Hematopoietic multipotent progenitor cell treated with erythropoietin and hydrocortisone succinate and interleukin-3 and kit ligand, for 6 days (in vitro differentiated cells): ENCODE results near the gene POMT1.
"Not testable (repeated sequence)": the region's sequence is repeated elsewhere in the genome, so short reads cannot be mapped to it uniquely, and the experiment has no call there.

Experiments
- DNase-seq: peaks from one replicate; pipeline ENCODE4 v3.0.0-alpha.2; 2015

The POMT1 gene

DNA sequence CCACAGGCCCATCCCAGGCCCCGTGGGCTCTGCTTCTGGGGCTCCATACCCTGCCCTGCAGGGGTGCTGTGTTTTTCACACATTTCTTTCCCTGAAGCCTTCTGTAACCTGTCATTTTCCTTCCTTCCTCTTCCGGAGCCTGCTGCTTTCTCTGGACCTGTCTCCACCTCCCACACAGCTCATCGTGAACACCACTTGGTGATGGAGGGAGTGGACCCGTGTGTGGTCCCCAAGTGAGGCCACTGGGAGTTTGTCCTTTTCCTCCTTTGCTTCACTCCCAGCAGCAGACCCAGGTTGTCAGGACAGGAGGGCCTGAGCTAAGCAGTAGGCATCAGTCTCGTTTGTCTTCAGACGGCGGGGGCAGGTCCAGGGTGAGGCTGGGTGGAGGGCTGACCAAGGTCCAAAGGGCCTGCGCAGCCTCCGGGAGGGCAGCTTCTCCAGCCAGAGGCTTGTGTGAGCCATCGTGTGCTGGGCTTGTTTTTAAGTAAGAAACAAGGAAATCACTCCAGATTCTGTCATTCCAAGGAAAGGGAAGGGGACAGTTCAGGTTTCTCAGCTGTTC, 5.8 kb upstream of the POMT1 start:
- no peak for DNase-seq

- no peak for DNase-seq
These were observed 3.4 kb upstream of the POMT1 start for GRCh38 chr9:131499254-131499767.

- DNase-seq, result no peak
These were observed 2.3 kb upstream of the POMT1 start for GRCh38 chr9:131500377-131500776.

- peak; percentile 32 for DNase-seq
These were observed 1.7 kb upstream of the POMT1 start for GRCh38 chr9:131500939-131501541.

DNA sequence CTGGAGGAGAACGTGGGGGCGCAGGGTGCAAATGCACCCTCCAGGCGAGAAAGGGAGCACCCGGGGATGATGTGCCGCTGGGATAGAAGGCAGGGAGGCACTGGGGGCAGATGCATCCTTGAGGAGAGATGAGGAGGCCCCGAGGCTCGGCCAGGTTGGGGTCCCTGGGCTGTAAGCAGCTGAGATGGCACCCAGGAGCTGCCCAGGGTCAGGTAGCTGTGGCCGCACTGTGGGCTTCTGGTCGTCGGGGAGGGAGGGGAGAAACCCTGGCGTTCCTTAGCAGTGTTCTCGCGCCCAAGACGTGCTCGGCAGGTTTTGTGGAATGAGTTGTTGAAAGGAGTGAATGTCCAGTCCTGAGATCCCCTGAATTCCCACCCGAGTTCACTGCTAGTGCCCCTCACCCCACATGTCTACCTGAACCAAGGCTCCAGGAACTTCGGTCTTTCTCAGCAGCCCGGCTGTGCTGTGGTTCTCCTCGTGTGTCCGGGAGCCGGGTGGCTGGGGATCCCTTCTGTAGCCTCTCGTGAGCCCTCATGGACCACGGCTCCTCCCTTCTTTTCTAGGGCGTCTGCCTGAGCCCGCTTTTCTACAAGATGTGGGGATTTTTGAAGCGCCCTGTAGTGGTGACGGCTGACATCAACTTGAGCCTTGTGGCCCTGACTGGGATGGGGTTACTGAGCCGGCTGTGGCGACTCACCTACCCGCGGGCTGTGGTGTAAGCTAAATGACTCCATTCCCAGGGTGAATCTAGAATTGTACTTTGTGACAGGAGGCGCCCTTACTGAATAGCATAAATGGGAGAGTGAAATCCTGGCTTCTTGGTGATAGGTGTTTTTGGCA, 1.1 kb downstream of the POMT1 start:
- peak; percentile 53 for DNase-seq

DNA sequence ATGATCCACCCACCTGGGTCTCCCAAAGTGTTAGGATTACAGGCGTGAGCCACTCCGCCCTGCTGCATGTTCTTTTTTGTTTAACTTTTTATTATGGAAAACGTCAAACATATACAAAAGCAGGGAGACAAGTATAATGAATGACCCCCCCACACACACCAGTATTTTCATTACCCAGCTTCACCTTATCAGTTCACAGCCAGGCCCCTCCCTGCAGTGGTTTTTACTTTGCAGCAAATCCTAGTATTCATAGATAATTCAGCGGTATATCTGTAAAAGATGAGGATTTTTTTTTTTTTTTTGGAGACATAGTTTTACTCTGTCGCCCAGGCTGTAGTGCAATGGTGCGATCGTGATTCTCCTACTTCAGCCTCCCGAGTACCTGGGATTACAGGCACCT, 2.3 kb downstream of the POMT1 start:
- peak; percentile 73 for DNase-seq

DNA sequence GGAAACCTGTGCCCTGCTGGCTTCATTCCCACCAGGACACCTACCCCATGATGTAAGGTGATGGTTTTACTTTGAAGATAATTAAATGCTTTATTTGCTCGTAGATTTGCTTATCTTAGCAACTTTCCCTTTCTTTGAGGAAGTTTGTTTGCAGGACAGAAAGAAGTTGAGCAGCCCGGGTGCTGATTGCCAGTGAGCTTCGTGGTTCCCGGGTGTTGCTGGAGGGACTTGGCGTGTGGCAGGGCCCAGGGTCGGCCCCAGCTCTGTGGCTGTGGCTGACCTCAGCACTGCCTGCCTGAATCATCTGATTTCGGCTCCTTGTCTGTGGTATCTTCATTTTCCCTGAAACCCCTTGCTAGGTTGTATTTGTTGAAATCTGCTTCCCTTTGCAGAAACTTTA, 8.7 kb downstream of the POMT1 start:
- DNase-seq, result no peak

DNA sequence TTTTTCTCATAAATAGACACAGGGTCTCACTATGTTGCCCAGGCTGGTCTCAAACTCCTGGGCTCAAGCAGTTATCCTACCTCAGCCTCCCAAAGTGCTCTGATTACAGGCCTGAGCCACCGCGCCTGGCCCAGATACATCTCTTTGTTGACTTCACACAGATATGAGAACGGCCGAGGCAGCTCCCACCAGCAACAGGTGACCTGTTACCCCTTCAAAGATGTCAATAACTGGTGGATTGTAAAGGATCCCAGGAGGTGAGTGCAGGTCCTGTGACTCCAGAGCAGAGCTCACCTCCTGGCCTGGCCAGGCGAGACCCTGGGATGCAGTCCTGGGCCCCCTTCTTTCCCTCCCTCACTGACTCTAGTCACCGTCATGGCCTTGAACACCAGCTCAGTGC, 9.2 kb downstream of the POMT1 start:
- no peak for DNase-seq

GRCh38 chr9:131513177-131513576, 10.5 kb downstream of the POMT1 start:
- no peak for DNase-seq

GRCh38 chr9:131515559-131516031, 12.9 kb downstream of the POMT1 start:
- DNase-seq, result not testable (repeated sequence)

DNA sequence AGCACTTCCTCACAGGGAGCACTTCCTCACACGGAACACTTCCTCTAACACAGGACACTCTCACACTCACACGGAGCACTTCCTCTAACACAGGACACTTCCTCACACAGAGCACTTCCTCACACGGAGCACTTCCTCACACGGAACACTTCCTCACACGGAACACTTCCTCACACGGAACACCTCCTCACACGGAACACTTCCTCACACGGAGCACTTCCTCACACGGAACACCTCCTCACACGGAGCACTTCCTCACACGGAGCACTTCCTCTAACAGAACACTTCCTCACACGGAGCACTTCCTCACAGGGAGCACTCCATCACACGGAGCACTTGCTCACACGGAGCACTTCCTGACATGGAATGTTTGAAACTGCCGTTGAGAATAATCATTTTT, 13.4 kb downstream of the POMT1 start:
- DNase-seq, result no peak

DNA sequence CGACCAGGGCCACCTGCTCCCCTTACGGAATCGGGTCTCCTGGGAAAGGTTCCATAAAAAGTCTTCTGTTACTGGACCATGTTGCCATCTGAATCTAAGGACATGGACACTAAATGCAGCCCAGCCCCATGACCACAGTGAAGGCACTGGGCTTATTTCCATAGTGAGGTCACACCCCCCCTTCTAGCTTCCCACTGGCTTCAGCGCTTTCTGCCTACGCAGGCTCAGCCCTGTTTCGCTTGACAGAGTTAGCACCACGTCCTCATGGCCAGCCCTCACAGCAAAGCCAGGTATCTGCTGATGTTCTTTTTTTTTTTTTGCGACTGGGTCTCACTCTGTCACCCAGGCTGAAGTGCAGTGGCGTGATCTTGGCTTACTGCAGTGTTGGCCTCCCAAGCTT, 14.2 kb downstream of the POMT1 start:
- DNase-seq, result no peak

DNA sequence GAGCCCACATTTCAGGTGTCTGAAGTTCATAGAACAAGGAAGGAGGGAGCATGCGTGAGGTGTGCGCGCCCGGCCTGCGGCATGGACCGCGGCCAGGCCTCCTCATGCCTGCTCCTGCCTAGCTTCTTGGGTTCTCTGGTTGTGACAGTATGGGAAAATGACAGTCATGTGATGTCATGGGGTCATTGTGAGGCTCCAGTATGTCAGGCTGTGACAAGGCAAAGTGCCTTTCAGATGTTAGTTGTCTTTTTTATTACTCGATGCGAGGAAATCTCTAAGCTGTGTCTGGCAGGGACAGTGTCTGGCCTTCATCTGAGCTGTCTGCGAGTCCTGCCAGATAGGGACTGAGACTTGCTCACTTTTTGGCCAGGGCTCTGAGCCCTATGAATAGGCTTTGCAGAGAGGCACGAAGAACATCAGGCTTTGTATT, 15.1 kb downstream of the POMT1 start:
- DNase-seq, result no peak

GRCh38 chr9:131518553-131518952, 15.8 kb downstream of the POMT1 start:
- DNase-seq, result no peak

DNA sequence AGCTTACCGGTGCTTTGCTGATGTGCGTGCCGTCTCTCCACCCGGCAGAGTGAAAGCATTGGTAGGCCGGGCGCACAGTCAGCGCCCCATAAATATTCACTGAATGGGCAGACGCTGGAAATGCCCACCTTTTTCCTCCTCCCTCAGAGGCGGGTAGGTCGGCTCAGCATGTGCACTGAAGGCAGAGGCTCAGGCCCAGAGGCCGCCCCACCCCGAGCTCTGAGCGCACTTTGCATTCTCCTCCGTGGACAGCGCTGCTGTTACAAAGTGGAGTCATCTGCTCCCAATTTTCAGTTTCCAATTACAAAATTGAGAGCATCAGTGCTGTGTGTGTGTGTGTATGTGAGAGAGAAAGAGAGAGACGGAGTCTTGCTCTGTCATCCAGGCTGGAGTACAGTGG, 17.8 kb downstream of the POMT1 start:
- DNase-seq, result no peak

- no peak for DNase-seq
These were observed 18.5 kb downstream of the POMT1 start for GRCh38 chr9:131521203-131521602.

DNA sequence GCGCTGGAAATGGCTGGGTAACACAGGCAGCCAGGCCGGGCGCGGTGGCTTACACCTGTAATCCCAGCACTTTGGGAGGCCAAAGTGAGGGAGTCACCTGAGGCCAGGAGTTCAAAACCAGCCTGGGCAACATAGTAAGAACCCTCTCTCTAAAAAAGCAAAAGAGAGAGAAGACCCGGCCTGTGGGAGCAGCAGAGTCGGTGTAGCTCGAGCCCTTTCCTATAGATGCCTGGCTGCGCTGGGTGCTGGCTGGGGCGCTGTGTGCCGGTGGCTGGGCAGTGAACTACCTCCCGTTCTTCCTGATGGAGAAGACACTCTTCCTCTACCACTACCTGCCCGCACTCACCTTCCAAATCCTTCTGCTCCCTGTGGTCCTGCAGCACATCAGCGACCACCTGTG, 19.1 kb downstream of the POMT1 start:
- DNase-seq, result no peak

- no peak for DNase-seq
These were observed 19.8 kb downstream of the POMT1 start for GRCh38 chr9:131522257-131523085.

DNA sequence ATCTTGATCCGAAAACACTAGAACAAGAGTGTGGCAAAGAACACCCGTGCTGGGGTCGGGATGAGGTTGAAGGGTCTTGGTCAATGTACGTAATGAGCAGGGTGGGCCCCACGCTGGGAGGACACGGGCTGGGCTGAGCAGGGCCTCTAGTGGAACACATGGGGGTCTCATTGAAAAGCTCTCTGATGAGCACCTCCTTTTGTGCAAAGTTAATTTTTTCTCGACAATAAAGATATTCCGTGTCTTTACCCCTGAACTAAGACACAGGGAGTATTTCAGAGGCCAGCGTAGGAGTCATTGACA, 20.3 kb downstream of the POMT1 start:
- no peak for DNase-seq

DNA sequence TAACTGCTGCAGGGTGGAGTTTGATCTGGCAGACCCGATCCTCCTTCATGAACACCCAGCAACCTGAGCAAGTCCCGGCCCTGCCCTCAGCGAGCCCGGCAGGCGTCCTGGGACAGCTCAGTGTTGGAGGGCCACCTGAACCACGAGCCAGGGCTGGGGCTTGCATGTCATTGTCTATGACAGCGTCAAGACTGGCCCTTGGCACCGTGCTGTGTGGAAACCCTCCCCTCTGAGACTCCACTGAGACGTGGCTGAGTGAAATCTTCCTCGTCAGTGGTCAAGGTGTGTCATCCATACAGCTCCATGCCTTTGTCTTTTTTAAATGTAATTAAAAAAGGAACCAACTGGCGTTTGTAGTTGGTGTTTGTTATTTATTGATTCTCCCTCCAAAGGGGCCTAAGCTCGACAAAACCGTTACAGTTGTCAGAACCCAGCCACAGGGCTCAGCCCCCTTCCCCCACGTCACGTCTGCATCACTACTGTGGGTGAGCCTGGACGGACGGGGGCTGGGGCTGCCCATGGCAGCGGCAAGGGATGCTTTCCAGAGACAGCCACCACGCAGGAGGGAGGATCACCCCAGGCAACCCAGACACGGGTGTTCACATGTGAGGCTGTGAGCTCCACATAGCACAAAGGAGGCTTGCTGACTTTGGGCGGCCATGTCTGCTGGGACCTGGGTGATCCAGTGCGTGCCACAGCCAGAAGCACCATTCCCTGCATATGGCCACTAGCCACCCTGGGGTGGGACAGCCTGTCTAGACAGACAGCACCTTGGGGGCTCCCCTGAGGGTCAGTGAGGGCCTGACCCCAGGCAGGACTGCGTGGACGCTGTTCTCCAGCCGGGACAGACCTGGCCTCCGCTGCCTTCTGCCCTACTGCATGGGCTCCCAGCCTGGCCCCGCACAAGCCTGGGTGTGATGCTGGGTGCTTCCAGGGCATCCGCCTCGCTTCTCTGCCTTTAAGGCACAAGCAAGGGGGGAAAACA, 21.0 kb downstream of the POMT1 start:
- DNase-seq, result no peak

DNA sequence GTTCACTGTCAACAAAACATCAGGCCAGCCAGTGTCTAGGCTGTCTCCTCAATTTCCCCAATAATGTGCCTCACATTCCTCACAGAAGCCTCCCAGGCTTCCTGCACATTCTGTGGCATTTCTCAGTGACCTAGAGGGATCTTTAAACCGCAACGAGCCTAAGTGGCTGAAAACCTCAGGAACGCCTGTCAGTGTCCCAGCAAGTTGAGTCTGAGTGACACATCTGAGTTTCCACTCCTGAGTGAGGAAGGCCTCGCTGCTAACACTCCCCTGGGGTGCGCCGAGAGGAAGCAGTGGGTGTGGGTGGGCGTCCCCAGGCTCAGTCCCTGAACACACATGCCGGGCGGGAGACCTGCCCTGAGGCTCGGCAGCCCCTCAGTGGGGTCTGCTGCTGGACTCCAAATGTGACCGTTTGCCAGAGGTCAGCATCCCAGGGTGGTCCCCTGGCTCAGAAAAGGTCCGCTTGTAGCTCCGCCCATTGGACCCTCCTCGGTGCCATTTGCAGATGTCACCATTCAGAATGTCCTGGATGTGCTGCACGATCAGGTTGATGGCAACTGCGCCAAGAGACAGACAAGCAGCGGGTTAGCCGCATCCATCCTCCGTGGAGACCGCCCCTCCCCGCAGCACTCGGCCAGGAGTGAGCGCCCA, 22.1 kb downstream of the POMT1 start:
- no peak for DNase-seq
